Ishikawa (cell line): ENCODE data around the gene FLII.
A peak's percentile ranks its signal among the peaks of the same experiment; 100 is the strongest.

ENCODE experiments used
- CEBPB ChIP-seq: IDR thresholded peaks from 2 replicates; pipeline ENCODE4 v1.6.1; 2012
- CREB1 ChIP-seq: IDR thresholded peaks from 2 replicates; pipeline ENCODE4 v1.6.1; 2012; ENCODE audit warnings: low read depth
- EGR1 ChIP-seq: IDR thresholded peaks from 2 replicates; pipeline ENCODE4 v1.6.1; 2012
- EP300 ChIP-seq: IDR thresholded peaks from 2 replicates; pipeline ENCODE4 v1.6.1; 2012; ENCODE audit warnings: borderline replicate concordance
- FOXM1 ChIP-seq: IDR thresholded peaks from 2 replicates; pipeline ENCODE4 v1.6.1; 2012; ENCODE audit warnings: low read depth, borderline replicate concordance
- MAX ChIP-seq: IDR thresholded peaks from 2 replicates; pipeline ENCODE4 v1.6.1; 2012
- NFIC ChIP-seq: IDR thresholded peaks from 2 replicates; pipeline ENCODE4 v1.6.1; 2012
- RAD21 ChIP-seq: IDR thresholded peaks from 2 replicates; pipeline ENCODE4 v1.6.1; 2012; ENCODE audit warnings: low read depth
- REST ChIP-seq: IDR thresholded peaks from 2 replicates; pipeline ENCODE4 v1.6.1; 2012; ENCODE audit warnings: low read depth, mild to moderate bottlenecking
- TAF1 ChIP-seq: IDR thresholded peaks from 2 replicates; pipeline ENCODE4 v1.6.1; 2012; ENCODE audit warnings: low read depth, mild to moderate bottlenecking
- TCF12 ChIP-seq: IDR thresholded peaks from 2 replicates; pipeline ENCODE4 v1.6.1; 2012; ENCODE audit warnings: low read depth
- TEAD4 ChIP-seq: IDR thresholded peaks from 2 replicates; pipeline ENCODE4 v1.6.1; 2012
- USF1 ChIP-seq: IDR thresholded peaks from 2 replicates; pipeline ENCODE4 v1.6.1; 2012
- YY1 ChIP-seq: IDR thresholded peaks from 2 replicates; pipeline ENCODE4 v1.6.1; 2012; ENCODE audit warnings: low read depth
- ZBTB7A ChIP-seq: IDR thresholded peaks from 2 replicates; pipeline ENCODE4 v1.6.1; 2012; ENCODE audit warnings: low read depth

FLII gene

GRCh38 chr17:18259621-18260331, 1.2 kb upstream of the FLII start:
- TF ChIP-seq TEAD4 (peak; percentile 64), TAF1 (no peak), RAD21 (no peak), REST (no peak), MAX (no peak), CREB1 (no peak)

GRCh38 chr17:18257982-18258355, 569 bp downstream of the FLII start:
- TF ChIP-seq TCF12: peak; percentile 15; the same call in 1 of the 2 replicates
- TF ChIP-seq MAX: peak; percentile 24; the same call in 1 of the 2 replicates
- TF ChIP-seq RAD21: no peak
- TF ChIP-seq CEBPB: no peak
- peak; percentile 70 for TF ChIP-seq YY1

GRCh38 chr17:18257268-18257981, 1.1 kb downstream of the FLII start:
- TF ChIP-seq TCF12: no peak
- no peak for TF ChIP-seq RAD21
- no peak for TF ChIP-seq TAF1
- TF ChIP-seq EP300: no peak
- TF ChIP-seq TEAD4: no peak
- no peak for TF ChIP-seq NFIC

GRCh38 chr17:18256776-18257175, 1.8 kb downstream of the FLII start:
- TF ChIP-seq USF1: no peak

GRCh38 chr17:18256351-18256750, 2.2 kb downstream of the FLII start:
- TF ChIP-seq TAF1: no peak
- TF ChIP-seq NFIC: no peak
- TF ChIP-seq MAX: no peak
- peak; percentile 60 for TF ChIP-seq REST

- no peak for TF ChIP-seq FOXM1
- TF ChIP-seq EP300: no peak
- TF ChIP-seq ZBTB7A: no peak
- no peak for TF ChIP-seq EGR1
- no peak for TF ChIP-seq CEBPB
- no peak for TF ChIP-seq TAF1
- no peak for TF ChIP-seq NFIC
- TF ChIP-seq TCF12: no peak
- no peak for TF ChIP-seq RAD21
- no peak for TF ChIP-seq MAX
- no peak for TF ChIP-seq REST
- no peak for TF ChIP-seq YY1
Measured at GRCh38 chr17:18254888-18255649, 3.5 kb downstream of the FLII start.
